ENCODE data around the gene C2orf42.
A peak's percentile ranks its signal among the peaks of the same experiment; 100 is the strongest.
"Not testable (repeated sequence)": the region's sequence is repeated elsewhere in the genome, so short reads cannot be mapped to it uniquely, and the experiment has no call there.

The C2orf42 gene

DNA sequence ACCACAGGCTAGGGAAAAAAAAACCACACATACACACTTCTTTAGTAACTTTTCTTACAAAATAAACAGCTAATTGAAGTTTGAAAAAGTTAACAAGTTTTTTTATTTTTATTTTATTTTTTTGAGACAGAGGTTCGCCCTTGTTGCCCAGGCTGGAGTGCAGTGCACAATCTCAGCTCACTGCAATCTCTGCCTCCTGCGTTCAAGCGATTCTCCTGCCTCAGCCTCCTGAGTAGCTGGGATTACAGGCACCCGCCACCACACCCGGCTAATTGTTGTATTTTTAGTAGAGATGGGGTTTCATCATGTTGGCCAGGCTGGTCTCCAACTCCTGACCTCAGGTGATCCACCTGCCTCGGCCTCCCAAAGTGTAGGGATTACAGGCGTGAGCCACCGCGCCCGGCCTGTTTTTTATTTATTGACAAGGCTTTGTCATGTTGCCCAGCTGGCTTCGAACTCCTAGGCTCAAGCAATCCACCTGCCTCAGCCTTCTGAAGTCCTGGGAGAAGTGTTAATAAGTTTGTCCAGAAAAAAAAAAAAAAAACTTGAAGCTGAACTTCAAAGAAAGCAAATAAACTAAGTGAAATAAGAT, 21.1 kb downstream of the C2orf42 start:
- DNase-seq, result not testable (repeated sequence)

DNA sequence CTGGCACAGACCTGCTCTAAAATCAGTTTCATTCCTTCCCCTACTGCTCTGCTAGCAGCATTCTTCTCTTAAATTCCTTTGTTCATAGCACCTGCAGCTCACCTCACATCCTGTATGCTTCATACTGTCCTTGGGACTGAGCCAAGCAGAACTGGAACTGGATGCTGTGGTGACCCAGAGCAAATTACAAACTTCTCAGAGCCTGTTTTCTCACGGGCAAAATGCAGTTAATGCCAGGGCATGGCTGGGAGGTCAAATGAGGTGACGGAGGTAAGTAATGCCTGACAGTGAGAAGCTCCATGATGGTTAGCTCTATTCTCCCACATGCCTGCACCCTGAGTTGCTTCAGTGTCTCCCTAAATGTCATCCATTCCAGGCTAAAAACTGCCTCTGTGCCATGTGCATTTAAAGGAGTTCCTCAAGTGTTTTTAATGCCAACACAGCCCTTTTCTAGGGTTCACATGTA, 29.7 kb downstream of the C2orf42 start:
- DNase-seq, result no peak

DNA sequence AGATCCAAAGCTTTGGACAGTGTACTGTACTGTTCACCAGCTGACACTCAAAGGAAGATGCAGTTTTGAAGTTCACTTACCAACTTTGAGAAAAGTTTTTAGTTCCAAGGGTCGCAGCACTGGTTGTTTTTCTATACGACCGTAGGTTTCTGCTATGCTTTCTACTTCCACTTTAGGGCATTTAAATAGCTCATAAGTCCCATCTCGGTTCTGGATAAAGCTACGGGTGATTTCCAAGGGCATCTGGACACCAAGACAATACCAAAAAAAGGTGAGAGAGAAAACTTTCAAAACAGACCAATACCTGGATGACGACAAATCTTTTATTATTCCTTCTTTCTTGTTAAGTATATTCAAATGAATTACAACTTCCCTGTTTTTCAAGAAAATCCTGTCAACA, 30.3 kb downstream of the C2orf42 start:
- no peak for DNase-seq

GRCh38 chr2:70149130-70149686, 41.6 kb downstream of the C2orf42 start:
- DNase-seq, result not testable (repeated sequence)

- not testable (repeated sequence) for DNase-seq
These were observed 42.5 kb downstream of the C2orf42 start for GRCh38 chr2:70148211-70148760.

- no peak for DNase-seq
These were observed 44.7 kb downstream of the C2orf42 start for GRCh38 chr2:70145851-70146739.

GRCh38 chr2:70145144-70145490, 45.7 kb downstream of the C2orf42 start:
- DNase-seq, result no peak

- DNase-seq, result no peak
These were observed 46.2 kb downstream of the C2orf42 start for GRCh38 chr2:70144443-70145143.

DNA sequence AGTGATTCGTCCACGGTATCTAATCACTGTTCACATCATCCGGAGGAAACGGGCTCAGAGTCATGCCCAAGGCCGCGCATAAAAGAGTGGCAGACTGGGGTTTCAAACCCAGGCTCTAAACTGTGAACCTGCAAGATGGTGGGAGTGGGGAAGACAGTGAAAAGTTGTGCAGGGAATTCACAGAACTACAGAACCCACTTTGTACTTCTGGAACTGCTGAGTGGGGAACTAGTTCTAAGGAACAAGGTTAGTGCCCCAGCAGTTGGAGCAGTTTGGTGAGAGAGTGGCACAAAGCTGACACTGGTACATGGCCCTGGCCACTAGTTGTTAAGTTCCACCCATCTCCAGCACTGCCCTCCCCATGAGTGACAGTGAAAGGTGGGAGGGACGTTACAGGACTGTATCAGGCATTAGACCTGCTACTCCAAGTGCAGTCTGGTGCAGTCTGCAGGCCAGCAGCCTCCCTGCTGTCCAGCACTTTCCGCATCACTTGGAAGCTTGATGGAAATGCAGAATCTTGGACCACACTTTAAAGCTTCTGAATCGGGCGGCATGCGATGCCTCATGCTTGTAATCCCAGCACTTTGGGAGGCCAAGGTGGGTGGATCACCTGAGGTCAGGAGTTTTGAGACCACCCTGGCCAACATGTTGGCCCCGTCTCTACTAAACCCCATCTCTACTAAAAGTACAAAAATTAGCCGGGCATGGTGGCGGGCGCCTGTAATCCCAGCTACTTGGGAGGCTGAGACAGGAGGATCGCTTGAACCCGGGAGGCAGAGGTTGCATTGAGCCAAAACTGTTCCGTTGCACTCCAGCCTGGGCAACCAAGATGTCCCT, 47.3 kb downstream of the C2orf42 start:
- DNase-seq, result no peak

DNA sequence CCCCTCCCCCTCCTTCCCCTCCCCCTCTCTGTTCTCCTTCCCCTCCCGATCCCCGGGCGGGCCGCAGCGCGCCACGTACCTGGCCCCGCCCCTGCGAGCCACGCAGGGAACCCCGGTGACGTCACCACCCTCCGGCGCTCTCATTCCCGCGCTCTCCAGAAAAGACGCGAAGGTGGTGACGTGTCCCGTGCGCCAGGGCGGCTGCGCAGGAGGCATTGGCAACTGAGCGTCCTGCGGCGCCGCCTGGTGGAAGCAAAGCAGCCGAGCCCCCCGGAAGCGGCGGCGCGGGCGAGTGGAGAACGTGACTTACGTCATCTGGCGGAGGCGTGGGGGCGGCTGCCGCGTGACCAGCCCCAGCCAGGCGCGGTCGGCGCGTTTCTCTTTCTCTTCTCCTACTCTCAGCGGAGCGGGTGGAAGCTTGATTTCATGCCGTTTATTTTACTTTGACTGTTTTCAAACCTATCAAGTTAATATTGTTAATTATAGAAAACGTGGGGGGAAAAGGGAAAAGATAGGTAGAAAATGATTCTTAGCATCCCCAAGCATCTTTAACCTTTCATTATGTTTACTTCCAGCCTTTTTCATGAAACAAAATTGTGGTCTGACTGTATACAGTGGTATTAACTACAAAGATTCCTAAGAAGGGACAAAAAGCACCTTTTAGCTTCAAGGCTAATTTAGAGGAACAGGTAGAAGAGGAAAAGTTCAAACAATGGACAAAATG, 48.1 kb downstream of the C2orf42 start:
- DNase-seq, result peak; percentile 96

GRCh38 chr2:70141902-70142589, 48.8 kb downstream of the C2orf42 start:
- DNase-seq, result no peak

DNA sequence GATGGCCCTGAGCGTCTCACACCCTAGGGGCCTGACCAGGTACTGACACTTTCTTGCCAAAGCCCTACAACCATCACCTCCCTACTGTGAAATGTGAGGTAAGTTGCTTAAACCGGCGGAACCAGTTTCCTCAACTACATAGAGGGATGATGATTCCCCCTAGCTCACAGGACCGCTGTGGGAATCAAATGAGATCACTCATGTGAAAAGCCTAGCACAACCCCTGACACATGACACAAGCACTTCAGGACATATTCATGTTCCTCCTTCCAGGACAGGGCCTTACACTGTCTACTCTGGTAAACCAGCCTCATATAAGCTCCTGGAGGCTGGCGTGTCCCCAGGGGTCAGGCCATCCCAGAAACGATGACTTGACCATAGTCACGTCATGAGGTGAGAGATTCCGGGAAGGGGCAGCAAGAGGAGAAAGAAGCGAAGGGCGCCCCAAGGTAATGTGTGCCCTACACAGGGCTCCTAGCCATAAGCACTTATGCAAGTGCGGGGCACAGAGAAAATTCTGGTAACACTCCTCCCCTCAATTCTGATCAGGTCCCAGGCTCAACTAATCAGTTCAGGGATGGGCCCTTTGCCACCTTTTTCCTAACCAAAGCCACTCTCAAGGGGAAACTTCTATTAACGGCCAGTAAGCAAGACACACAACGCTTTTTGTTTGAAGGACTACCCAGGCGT, 49.5 kb downstream of the C2orf42 start:
- no peak for DNase-seq

DNA sequence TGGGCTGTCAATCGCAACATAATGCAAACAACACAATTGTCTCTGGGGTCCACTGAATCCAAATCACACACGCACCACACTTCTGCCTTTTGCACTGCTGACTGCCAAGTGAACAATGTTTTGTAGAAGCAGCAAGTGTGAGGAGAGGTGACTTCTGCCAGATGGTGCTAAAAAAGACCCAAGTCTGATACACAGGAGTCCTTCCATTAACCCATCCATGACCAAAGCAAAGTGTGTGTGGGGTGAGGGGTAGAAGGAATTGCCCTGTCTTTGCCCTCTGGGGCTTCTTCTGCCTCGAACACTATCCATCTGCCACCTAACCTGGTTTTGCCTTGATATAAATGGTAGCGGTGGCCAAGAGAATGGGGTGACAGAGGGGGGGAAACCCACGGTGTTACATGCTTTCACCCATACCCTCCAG, 50.0 kb downstream of the C2orf42 start:
- DNase-seq, result no peak

DNA sequence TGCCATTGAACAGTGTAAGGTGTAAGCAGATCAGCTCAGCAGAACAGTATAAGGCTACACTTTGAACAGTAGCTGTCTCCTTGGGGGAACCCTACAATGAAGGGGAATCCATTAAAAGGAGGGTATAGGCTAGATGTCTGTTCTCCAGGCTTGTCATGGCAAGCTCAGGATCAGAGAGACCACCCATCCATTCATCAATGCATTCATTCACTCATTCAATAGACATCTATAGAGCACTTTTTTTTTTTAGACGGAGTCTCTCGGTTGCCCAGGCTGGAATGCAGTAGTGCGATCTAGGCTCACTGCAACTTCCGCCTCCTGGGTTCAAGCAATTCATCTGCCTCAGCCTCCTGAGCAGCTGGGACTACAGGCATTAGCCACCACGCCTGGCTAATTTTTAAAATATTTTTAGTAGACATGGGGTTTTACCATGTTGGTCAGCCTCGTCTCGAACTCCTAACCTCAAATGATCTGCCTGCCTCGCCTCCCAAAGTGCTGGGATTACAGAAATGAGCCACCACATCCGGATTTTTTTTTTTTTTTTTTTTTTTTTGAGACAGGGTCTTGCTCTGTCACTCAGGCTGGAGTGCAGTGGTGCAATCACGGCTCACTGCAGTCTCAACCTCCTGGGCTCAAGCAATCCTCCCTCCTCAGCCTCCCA, 56.4 kb downstream of the C2orf42 start:
- not testable (repeated sequence) for DNase-seq

DNA sequence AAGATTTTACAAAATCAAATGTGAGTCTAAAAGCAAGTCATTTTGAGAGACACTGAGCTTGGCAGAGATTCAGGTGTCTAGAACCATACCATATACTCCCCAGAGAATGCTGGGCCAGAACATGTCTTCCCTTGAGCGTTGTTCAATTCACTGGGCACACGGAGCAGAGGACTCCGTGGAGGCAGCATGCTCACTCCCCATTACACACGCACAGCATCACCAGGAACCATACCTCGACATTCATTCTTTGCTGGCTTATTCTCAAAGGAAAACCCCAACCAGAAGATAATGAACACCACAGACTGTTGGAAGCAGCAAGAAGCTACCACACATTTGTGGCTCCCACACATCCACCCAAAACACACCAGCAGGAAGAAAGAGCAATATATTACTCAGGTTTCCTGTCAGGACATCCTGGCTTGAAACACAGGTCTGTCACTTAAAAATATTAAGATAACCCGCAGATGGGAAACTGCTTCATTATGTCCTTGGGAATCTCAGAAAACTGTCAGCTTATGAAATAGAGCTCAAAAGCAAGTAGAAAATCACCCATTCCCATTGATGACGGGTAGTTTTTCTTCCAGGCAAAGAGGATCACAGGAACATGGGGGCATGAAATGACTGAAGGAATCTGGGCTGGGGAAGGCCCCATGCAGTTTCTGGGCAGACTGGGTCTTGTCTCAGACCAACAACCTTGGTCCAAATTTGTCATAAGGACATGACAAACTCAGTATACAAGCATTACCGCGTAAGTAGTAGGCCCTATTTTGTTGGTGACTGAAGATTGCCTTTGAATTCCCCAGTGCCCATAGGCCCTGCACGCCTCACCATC, 57.1 kb downstream of the C2orf42 start:
- no peak for DNase-seq

DNA sequence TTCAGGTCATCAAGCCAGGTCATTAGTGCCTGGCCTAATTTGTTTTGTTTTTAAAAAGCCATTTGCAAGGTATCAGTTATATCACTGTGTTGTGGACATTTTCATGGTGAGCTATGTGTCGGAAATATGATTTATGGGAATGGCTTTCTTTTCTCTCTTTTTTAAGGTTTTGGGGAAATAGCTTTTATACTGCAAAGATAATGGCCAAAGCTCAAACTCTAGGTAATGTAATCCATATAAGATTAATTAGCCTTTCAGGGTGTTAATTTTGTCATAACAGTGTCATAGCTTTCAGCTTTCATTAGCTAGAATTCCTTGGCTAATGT, 57.7 kb downstream of the C2orf42 start:
- DNase-seq, result no peak

GRCh38 chr2:70132244-70133126, 58.3 kb downstream of the C2orf42 start:
- DNase-seq, result no peak
